SK-N-SH treated with all-trans-retinoic acid at 6 μM for 48 hours (cell line): ENCODE measurements around the gene TMEM163.

Source experiments
- PATZ1 ChIP-seq: fragments of 250-450 bp; sonication (Bioruptor Pico); IDR thresholded peaks from 2 replicates; pipeline ENCODE4 v1.8.0; 2020; ENCODE audit warnings: mild to moderate bottlenecking, moderate library complexity, borderline replicate concordance
- POU6F1 ChIP-seq: fragments of 250-450 bp; sonication (Bioruptor Pico); IDR thresholded peaks from 2 replicates; pipeline ENCODE4 v1.8.0; 2021; ENCODE audit warnings: low read depth, mild to moderate bottlenecking, moderate library complexity, borderline replicate concordance
- ZC3H10 ChIP-seq: fragments of 250-450 bp; sonication (Bioruptor Pico); IDR thresholded peaks from 2 replicates; pipeline ENCODE4 v1.5.1; 2021; ENCODE audit warnings: mild to moderate bottlenecking, moderate library complexity
- ZFP30 ChIP-seq: fragments of 450-650 bp; formaldehyde crosslinking; IDR thresholded peaks from 2 replicates; pipeline ENCODE4 v1.5.0; 2022; ENCODE audit warnings: mild to moderate bottlenecking, moderate library complexity

GRCh38 chr2:134712736-134713135, 6.1 kb downstream of the TMEM163 start:
- TF ChIP-seq ZFP30 (CRISPR knock-in tag) (no peak), POU6F1 (no peak), ZC3H10 (CRISPR knock-in tag) (no peak), PATZ1 (CRISPR knock-in tag) (no peak)
